Activated gamma-delta T cell treated with anti-CD3 and anti-CD28 coated beads, Interleukin-2, amount 50 U/mL, for 16 hours (primary cell): ENCODE measurements around the gene SOCS4.
"Not testable (repeated sequence)": the region's sequence is repeated elsewhere in the genome, so short reads cannot be mapped to it uniquely, and the experiment has no call there.

Source experiments
- DNase-seq: peaks from one replicate; pipeline ENCODE4 v3.0.0-alpha.2; 2020; ENCODE audit warnings: low read depth

The SOCS4 gene

DNA sequence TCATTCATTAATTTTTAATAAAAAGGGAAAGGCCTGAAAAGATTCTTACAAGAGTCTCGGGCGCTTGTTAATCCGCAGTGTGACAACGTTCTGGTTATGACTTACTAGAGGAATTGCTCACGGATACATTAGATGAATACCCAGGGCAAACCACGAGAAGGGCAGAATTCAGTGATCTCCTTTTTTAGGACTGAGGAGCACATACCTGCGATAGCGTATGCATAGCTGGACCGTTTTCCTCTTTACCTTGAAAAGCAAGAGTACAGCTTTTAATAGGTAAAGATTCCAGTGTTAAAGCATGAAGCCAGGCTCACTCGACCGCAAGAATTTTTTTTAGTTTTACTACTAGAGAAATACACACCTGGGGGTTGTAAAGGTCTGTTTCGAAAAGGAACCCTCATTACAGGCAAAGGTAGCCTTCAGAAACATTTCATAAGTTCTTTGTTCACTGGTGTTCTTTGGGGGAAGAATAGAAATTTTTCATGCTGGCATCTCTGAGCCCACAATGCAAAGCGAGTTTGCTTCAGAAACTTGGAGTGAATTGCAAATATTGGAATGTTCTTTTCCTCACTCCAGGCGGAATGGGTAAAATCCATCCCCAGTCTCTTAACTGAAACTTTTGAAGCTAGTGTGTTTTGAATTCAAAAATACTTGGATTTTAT, 25.4 kb downstream of the SOCS4 start:
- DNase-seq, result no peak

DNA sequence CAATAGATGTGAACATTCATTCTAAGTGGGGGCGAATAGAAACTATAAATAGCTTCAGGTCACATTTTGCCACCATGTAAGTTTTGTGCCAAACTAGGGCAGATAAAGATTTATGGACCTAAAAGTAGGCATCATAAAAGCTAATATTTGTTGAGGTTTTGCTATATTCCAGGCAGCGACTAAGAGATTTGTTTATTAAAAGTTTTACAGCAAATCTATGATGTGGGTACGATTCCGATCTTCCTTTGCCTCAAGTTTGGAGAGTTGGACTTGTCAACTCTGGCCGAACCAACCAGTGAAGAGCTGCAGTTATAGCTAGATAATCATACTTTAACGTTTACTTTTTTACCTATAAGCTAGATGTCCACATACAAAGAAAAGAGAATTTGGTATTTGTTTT, 26.0 kb downstream of the SOCS4 start:
- no peak for DNase-seq

DNA sequence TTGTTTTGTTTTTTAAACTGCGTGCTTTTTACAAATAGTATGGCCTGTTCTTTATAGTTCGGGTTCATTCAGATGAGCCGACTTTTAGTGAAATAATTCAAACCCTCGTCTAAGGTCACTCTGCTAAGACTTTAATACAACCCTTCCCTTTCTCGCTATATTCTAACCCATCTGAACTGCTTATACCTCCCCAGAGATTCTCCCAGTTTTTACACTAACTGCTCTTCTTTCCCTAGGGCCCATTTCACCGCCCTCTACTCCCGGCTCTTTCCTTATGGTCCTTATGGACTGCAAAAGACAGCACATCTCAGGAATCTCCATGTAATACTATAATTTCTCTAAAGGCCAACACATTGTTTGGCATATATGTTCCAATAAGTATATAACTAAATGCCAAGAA, 26.5 kb downstream of the SOCS4 start:
- DNase-seq, result no peak

DNA sequence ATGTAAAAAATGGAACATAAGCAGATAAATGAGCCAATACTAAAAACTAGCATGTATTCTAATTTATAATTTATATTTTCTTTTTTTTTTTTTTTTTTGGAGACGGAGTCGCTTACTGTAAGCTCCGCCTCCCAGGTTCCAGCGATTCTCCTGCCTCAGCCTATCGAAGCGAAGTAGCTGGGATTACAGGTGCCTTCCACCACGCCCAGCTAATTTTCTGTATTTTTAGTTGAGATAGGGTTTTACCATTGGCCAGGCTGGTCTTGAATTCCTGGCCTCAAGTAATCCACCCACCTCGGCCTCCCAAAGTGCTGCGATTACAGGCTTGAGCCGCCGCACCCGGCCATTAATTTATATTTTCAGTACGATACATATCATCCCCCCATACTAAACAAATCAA, 27.1 kb downstream of the SOCS4 start:
- DNase-seq, result no peak

DNA sequence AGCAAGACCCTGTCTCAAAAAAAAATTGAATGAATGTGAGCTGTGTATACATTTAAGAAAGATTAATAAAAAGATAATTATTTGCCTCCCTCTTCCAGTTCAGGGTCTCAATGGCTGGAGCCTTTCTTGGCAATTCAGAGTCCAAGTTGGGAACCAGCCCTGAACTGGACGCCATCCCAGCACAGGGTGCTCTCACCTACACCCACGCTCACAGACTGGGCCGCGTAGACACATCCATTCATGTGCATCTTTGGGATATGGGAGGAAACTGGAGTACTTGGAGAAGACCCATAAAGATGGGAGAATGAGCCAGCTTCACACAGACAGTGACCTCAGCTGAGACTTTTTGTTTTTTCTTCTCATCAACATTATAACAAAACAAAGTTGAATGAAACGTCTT, 30.9 kb downstream of the SOCS4 start:
- no peak for DNase-seq

DNA sequence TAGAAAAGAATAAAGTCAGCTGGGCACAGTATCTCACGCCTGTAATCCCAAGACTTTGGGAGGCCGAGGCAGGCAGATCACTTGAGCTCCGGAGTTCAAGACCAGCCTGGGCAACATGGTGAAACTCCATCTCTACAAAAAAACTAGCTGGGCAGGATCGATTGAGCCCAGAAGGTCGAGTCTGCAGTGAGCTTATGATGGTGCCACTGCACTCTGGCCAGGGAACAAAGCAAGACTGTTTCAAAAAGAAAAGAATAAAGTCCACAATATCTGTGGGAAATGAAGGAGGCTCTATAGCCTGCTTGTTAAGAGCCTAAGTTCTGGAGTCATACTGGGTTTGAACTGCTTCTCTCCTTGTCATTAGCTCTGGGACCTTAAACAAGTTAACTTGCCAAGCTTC, 32.3 kb downstream of the SOCS4 start:
- no peak for DNase-seq

DNA sequence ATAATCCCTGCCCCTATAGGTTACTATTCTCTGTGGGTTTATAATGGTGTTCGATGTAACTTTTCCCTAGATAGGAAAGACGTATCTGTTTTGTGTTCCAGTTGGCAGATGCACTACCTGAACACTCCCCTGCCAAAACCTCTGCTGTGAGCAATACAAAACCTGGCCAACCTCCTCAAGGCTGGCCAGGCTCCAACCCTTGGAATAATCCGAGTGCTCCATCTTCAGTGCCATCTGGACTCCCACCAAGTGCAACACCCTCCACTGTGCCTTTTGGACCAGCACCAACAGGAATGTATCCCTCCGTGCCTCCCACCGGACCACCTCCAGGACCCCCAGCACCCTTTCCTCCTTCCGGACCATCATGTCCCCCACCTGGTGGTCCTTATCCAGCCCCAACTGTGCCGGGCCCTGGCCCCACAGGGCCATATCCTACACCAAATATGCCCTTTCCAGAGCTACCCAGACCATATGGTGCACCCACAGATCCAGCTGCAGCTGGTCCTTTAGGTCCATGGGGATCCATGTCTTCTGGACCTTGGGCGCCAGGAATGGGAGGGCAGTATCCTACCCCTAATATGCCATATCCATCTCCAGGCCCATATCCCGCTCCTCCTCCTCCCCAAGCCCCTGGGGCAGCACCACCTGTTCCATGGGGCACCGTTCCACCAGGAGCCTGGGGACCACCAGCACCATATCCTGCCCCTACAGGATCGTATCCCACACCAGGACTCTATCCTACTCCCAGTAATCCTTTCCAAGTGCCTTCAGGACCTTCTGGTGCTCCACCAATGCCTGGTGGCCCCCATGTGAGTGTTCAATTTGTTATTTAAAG, 35.7 kb downstream of the SOCS4 start:
- no peak for DNase-seq

DNA sequence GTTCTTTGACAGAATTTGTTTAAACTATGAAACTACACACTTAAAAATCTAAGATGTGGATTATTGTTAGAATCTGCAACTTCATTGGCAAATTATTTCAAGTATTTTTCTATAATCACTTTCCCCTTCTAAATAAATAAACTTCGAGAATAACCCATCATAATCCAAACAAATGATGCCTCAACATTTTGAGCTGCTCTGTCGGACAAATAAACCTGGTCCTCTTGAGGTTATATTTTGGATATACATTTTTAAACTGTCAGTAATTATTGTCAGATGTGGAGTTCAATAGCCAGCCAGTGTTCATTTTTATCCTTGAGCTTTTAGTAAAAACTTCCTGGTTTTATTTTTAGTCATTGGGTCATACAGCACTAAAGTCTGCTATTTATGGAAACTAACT, 37.9 kb downstream of the SOCS4 start:
- DNase-seq, result not testable (repeated sequence)

DNA sequence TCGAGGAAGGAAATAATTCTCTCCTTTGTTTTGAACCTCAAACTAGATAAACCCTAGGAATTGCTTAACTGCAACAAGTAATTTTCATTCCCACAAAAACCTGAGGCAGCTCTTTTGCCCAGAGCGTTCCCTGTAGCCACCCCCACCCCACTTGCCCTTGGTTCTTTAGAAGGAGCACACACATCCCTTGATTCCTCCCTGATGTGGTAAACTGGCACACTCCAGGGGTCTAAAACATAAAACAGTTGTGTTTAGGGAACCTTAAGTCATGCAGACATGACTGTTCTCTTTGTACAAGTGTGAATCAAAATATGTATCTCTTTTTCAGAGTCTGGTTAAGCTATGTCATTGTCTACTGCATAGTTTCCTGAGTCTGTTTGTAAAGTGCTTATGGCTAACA, 38.4 kb downstream of the SOCS4 start:
- no peak for DNase-seq

DNA sequence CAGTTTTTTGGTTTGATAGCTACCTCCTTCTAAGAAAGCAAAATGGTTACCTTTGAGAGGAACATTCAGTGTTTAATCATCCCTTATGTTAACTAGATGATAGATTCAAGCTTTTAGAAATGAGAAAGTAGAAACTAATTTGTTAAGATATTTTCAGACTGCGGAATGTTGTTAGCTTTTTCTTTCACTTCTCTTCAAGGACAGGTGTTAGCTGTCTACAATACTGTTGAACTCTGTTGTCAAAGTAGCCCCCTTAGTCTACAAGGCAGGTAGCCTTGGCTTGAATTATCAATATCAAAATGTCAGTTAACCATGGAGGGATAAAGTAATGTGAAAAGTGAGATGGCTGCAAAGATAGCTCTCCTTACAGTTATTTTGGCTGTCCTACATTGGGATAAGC, 39.2 kb downstream of the SOCS4 start:
- DNase-seq, result no peak

DNA sequence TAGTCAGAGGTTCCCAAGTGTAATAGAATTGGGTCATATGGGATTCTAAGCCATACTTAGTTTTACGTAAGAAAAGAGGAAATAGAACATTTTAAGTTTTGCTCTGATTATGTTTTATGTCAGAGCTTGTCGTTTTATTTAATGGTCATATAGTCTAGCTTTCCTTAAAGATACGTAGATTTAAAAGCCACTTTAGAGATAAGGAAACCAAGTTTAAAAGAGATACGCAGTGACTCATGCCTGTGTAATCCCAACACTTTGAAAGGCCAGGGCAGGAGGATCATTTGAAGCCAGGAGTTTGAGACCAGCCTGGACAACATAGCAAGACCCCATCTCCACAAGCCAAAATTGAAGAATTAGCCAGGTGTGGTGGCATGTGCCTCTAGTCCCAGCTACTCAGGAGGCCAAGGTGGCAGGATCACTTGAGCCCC, 44.0 kb downstream of the SOCS4 start:
- no peak for DNase-seq

DNA sequence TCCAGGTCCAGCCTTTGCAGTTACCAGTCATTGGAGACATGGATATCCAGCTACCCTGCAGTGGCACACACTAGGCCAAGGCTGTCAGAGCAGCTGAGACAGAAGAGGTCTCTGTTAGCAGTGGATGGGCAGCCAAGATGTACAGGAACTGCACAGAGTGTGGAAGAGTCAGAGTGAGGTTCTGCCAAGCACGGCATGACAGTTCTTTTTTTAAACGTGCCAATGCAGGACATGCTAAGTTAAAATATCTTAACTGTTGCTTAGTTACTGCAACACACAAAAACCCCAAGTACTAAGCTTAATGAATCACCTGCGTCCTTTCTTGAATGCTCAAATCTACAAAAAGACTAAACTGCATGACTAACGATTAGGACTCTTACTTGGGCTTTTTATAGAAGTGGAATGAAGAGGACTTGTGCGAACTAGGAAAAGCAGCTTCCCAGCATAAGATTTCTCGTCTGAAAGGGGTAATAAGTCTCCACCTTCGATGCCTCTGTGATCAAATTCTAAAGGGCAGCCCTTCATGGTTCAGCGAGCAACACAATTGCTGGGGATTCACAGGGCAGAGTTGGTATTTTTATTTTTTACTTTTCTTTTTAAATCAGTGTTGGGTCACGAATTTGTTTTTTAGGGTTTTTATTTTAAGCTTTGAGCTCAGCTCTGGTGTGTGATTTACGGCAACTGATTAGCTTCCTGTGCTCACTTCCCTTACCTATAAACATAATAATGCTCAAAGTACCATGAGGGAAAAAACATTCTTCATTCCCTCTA, 45.0 kb downstream of the SOCS4 start:
- no peak for DNase-seq

DNA sequence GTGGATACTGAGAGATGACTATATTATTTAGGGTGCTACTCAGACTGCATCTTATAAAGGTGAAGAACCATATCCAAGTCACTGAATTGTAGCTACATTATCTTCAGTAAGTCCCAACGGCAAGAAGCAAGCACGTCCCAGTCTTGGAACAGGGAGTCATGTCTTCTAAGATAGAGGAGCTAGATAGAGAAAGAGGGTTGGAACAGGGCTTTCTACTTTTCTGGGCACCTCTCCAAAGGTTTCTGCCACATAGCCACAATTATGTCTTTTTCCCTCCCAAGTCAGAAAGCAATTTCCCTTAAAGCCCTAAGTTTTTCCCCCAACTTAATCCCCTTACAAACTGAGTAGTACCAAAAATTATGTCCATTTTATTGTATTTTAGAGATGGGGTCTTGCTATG, 46.8 kb downstream of the SOCS4 start:
- DNase-seq, result no peak

DNA sequence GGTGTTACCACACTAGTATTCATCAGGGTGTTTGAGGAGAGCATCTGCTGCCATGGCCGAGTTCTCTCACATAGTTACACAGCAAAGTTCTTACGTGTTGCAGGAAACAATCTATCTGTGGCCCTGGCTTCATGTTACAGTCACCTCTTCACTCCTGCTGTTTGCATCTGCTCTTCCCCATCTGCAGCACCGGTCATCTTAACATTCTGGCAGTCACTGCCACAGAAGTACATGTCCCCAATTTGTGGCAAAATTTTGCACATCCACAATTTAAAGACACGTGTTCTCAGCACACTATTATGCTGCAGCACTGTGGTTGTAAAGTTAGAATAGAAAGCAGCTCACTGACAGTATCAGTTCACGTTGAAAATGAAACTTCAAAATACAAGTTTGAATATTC, 47.6 kb downstream of the SOCS4 start:
- DNase-seq, result no peak

DNA sequence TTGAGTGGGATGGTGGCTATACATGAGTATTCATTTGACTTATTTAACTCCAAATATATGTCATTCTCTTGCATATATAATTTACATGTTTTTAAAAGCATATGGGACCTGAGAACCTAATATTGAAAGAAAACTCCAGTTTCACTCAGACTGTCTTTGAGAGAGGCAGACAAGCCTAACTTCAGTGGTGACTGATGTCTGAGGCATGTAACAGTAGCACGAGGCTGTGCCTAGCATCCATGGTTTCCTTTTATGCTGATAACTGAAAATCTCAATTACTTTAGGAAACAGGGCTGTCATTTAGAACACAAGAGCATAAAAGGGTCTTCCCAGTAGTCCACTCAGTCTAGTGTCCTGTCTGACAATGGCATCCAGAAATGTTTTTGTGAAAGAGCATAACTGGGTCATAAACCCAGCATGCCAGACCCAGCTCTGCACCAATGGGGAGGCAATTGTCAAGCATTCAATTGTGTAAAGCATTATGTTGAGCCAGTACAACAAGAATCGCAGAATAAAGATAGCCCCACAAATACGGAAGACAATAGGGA, 48.7 kb downstream of the SOCS4 start:
- DNase-seq, result no peak

DNA sequence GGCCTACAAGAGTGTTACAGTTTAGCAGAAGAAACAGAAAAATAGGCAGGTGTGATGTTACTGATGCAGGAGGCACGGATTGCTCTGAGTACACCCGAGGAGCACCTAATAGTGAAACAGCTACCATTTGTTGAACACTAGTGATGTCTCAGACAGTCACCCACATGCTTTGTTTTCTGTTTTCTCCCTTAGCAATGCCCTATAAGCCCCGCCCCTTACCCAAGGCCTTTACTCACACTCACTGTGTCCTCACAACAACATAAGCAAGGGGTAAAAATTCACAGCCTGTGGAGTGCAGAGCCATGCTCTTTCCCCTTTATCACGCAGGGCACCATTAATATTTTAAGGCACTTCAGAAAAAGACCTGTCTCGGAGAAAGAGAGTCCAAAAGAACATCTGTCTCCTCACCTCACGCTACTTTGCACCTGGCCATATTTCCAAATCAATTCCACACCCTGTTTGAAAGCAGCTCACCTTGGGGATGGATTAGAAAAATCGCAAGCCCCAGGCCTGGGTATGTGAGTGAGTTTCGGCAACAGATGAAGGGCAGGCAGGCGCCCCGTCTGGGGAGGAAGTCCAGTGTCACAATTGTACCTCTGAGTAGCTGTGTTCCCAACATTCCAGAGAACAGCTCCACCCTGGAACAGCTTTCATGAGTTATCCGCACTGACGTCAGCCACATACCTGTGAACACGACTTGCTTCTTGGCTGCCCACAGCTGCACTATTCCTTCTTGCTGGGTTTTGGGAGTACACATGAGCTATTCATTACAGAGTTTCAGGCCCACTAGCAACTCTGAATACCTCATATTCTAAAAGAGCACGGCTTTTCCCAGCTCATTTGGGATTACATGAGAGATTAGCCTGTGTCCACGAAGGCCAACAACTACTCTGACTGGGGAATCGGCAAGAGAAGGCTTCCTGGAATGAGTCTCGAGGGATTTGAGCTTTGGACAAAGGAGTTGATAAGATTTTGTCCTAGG, 50.4 kb downstream of the SOCS4 start:
- DNase-seq, result no peak

DNA sequence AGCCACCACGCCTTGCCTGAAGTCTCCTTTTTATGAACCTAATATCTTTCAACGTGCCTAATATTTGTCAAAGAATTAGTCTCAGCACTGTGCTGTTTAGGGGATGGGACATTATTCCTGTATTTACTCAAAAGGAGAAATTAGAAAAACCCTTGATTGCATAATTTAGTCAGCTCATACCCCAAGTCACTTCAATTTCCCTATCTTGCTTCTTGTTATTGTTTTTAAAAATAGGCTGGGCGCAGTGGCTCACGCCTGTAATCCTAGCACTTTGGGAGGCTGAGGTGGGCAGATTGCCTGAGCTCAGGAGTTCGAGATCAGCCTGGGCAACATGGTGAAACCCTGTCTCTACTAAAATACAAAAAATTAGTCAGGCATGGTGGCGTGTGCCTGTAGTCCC, 52.9 kb downstream of the SOCS4 start:
- not testable (repeated sequence) for DNase-seq

DNA sequence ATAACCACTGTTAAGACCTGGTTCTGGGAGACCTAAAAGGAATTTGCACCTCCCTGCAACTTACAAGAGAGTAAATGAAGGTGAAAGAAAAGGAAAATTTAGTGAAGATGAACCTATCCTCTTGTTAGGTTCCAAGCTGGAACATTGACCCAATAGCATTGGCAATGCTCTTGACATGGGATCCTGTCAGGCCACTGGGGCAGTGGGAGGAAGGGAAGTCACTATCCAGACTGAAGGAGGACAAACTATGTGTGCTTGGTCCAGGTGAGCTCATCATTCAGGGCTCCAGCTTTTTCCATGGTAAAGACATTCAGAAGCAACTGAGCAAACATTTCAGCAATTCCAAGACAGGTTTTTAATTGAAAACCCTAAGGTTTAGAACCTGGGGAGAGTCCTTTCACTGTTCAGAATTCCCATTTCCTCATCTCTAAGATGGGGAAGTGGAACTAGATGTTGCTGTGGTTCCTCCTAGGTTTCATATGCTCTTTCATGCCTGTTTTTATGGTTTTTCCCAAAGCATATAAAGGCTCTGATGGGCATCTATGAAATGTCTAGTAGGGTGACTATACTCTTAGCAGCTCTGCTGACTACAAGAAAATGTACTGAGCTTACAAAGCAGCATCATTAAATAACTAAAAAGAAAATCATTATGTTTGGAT, 57.5 kb downstream of the SOCS4 start:
- DNase-seq, result no peak

DNA sequence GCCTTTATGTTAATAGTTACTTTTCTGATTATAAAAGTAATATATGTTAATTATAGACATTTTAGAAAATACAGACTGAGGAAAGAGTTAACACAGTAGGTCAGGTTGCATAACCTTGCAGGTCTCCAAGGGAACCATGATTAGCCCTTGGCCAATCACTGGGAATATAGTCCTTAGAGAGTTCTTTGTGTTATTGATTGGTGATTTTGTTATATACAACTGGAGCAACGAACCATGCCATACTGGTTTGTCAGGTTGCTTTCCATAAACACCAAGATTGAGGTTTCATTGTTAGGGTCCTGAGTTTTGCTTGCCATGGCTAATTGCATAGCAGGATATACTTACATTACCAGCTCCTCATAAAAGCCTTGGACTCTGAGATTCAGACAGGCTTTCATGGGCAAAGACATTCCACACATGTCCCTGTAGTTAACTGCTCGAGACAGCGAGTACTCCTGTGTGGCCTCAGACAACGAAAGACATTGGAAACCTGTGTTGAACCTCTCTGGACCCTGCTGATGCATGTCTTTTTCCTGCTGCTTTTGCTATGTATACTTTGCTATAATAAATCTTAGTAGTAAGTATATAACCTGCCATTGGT, 58.1 kb downstream of the SOCS4 start:
- DNase-seq, result no peak

DNA sequence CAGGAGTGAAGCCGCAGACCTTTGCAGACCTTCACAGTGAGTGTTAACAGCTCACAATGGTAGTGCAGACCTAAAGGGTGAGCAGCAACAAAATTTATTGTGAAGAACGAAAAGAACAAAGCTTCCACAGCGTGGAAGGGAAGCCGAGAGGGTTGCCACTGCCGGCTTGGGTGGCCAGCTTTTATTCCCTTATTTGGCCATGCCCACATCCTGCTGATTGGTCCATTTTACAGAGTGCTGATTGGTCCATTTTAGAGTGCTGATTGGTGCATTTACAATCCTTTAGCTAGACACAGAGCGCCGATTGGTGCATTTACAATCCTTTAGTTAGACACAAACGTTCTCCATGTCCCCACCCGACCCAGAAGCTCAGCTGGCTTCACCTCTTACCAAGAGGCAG, 59.9 kb downstream of the SOCS4 start:
- DNase-seq, result no peak

DNA sequence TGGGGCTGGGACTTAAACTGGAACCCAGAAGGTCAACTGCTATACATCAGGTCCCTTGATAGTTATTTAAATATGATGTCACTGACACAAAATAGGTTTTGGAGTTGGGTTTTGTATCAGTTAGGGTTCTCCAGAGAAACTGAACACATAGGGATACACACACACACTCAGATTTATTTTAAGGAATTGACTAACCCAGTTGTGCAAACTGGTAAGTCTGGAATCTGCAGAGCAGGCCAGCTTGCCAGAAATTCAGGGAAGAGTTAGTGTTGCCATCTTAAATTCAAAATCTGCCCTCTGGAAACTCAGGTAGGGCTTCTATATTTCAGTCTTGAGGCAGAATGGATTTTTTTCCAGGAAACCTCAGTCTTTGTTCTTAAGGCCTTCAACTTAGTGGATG, 61.3 kb downstream of the SOCS4 start:
- no peak for DNase-seq
